HTR-8/SVneo (cell line): Measurements from ENCODE around the gene KANK4.

ENCODE experiments used
- DNase-seq: peaks from one replicate; pipeline ENCODE4 v3.0.0; 2011; ENCODE audit warnings: low spot score, mixed read lengths; ENCODE audit not compliant: insufficient read length
- FAIRE-seq: peaks from 2 replicates; lab custom pipeline; 2011; peaks lifted over from hg19 to GRCh38; lab: Jason Lieb, UNC

The KANK4 gene

DNA sequence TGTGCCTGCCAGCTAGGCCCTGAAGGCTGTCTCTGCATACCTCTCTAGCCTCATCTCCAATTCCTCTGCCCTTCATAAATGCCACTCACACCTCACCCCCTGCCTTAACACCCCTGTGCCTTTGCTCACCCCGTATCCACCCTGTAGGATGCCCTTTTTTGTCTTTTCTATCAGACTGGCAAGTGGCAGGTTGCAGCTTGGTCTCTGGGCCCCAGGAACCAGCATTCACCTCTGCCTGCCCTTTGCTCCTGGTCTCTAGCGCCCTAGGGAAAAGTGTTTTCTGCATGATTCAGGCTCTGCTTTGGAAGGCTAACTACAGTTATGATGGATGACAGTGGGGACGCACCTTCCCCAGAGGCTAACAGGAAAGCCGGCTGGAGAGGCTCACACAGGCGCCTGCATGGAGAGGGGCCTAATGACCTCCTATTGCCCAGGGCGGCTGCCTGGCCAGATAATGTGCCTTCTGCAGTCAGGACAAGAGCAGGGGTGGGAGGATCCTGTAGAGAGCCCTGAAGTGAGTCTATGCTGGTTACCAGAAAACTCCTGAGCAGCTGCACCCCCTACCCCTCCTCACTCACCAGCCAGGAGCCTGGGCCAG lies 11.2 kb downstream of the KANK4 start:
- DNase-seq (no peak), FAIRE-seq (no peak)

DNA sequence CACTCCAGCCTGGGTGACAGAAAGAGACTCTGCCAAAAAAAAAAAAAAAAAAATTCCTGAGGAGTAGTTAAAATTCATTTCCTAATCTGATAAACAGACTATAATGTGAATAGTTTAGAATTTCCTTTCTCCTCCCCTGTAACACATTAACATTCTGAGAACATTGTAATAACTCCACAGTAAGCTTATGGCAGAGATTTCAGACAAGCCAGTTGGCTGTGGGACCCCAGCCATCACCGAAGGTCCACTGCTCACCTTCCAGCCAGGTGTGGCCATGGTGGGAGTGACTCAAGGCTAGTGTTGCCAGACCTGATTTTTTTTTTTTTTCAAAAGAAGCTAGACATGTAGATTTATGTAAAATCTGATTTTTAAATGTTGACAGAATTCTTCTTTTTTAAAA lies 11.8 kb downstream of the KANK4 start:
- FAIRE-seq (no peak), DNase-seq (no peak)

DNA sequence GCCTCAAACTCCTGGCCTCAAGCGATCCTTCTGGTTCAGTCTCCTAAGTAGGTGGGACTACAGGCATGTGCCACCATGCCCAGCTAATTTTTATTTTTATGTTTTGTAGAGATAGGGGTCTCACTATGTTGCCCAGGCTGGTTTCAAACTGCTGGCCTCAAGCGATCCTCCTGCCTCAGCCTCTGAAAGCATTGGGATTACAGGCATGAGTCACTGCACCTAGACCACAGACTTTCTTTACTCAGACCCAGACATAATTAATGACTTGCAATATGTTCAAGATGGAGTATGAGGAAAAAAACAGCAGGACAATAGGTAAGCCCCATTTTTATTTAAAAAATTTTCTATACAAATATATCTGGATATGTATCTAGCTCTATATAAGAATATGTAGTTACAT lies 13.2 kb downstream of the KANK4 start:
- FAIRE-seq (no peak), DNase-seq (no peak)

DNA sequence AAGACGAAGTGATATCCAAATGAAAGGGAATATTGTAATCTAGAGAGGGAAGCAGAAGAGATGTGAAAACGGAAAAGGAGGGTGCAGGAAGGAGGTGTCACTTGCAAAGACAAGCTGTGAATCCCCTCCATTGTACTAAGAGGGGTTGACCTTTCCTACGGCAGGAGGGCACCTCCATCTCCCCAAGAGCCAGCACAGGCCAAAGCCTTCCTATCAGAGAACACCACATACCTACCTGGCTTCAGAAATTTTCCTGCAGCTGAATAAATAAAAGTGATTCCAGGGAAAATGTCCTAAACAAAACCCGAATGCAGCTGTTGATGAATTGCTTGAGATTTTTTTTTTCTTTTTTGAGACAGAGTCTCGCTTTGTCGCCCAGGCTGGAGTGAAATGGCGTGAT lies 14.3 kb downstream of the KANK4 start:
- DNase-seq = no peak
- no peak for FAIRE-seq

DNA sequence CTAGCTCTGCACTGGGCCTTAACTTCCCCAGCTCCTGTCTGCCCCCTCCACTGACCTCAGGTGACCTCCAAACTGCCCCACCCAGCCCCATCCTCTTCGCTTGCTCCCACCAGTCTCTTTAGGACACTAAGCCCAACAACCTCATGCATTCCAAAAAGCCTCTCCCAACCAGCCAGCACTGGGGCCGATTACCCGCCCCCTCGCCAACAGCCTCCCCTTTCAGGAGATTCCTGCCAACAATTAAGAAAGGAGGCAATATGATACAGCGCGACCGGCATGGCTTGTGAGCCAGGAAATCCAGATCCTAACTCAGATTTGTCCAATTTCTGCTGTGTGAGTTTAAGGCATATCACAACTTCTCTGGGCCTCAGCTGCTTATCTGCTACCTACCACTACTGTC lies 14.7 kb downstream of the KANK4 start:
- no peak for FAIRE-seq
- no peak for DNase-seq

DNA sequence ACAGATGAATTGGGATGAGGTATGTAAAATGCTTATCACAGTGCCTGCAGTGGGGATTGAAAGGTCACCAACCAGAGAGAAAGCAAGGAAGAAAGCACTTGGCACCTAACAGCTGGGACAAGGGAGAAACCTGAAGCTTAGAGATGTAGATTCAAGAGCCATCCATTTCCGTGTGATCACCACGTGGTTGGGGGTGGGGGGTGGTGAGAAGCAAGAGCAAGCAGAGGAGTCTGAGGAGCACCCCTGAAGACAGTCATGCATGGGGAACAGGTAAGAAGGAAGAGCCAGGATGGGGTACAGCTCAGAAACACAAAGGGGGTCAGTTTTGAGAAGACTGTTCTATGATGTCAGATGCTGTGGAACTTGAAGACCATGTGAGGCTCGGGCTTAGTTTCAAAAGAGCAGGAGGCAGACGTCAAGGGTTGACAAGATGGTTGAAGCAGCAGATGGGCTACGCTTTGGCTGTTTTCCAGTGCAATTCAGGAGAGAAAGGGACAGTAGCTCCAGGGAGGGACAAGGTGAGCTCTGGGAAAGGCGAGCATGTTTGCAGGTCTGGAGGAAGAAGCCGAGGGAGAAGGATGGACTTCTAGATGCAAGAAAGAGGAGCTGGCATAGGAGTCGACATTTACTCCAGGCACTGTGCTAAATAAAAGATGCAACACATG lies 17.4 kb downstream of the KANK4 start:
- FAIRE-seq (no peak), DNase-seq (no peak)

DNA sequence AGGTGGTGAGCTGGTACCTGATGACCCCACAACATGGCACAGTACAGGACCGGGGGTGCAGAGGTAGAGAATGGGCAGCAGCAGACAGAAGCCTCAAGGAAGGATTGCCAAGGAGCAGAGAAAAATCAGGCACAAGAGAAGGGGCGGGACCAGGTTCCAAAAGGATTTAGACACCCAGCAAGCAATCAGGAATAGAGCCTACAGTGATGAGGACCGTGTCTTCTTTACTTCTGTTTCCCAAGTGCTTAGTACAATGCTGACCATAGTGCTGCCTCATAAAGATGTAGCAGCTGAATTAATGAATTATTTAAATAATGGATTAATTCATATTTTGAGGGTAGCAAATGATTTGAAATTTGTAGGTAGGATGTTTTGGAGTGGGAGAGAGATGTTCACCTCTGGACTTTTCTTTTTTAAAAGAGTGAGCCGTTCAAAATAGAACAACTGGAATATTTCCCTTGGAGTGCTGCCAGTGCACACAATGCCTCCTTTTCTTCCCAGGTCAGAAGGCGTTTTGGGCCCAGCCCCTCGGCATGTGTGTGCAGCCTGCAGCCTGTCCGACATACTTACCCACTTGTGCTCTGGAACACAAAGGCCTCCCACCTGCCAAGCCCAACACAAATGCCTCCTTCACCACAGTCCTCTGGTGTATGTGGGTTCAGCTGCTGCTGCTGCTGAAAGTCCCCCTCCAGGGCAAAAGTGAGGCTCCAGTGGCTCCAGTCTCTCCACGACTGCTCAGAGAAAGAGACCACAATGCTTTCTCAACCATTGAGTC lies 19.6 kb downstream of the KANK4 start:
- FAIRE-seq (no peak), DNase-seq (no peak)

DNA sequence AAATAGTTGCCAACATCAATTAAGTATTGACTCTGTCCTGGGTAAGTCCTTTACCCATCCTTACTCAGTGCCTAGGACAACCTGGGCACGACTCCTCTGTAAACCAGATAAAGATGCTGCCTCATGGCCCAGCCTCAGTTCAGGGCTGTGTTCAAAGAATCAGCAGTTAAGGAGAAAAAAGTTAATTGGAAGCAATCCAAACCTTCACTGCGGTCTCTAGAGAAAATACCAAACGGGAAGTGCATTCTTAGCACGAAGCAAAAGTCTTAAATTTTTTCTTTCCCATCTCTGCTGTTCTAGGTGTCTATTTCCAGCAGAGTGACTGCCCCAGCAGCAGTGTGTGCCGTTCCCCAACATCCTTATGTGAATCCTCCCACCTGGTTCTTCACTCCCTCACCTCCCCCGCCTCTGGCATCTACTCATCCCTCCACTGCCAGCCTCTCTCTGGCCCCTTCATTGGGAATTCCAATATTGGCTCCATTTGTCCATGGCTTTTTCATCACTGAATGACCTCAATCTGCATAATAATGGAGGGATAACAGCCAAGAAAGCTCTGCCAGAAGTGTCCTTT lies 23.2 kb downstream of the KANK4 start:
- DNase-seq = no peak
- no peak for FAIRE-seq

DNA sequence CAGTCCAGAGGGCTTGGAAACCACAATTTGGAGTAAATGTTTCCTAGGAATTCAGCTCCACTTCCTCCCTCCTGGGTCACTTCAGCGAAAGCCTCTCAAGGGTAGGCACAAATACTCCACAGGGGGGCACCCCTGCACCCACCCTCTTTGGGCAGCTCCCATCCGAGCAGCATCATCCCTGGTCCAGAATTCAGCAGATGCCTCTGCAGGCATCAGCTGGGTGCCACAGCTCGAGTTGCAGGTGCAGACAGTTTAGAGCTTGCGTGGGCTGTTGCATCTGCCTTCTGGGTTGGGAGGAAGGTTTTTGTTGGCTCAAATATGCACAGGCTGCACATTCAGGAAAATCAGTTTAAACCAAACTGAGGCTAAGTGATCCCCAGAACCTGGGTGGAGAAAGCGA lies 25.0 kb downstream of the KANK4 start:
- FAIRE-seq (no peak), DNase-seq (peak; percentile 42)

DNA sequence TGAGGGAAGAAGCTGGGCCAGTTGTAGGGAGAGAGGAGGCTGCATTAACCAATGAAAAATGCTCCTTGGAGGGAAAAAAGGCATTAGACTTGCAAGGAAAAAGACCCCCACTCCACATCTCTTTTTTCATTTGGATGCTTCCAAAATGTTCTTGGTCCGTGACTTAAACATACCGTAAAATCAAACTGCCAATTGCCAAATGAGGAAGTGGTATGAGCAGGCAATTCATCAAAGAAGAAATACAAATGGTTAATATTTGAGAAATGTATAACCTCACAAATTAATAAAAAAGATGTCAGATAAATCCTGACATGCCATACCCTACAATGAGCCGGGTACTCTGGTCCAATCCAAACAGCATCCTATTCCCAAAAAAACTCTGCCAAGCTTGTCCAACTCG lies 30.6 kb downstream of the KANK4 start:
- no peak for DNase-seq
- no peak for FAIRE-seq

DNA sequence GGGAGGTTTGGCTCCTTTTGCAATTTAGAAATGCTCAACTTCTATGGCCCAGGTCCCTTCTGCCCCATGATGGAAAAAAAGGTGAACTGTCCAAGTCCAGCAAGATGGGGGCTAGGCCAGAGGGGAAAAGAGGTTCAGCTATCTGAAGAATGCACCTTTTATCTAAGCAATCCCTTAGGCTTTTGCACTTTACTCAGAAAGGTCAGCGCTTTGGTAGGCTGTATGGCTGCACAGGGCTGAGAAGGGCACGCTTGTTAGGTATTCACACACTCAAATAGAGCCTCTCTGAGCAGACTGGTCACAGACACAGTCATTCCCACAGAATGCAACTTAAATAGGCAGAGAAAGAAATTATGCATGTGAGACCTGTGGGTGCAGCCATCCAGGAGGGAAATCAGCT lies 31.0 kb downstream of the KANK4 start:
- FAIRE-seq = no peak
- no peak for DNase-seq

DNA sequence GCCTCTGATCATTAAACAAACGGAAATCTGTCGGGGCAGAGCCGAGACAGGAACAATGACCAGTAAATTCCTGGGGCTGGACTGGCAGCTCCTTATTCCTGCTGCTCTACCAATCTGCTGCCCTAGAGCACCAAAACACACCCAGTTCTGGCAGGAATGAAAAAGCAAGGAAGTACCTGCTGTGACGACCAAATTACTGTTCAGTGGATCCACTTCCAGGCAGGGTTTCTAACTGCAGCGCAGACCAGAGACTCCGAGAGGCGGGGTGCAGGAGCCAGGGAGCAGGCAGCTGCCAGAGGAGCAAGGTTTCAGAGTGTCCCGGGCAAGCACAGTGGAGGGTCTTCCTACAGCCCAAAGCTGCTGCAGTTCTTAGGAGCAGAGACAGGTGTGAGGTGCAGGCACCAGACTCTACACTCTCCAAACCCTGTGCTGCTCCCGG lies 32.4 kb downstream of the KANK4 start:
- FAIRE-seq = no peak
- no peak for DNase-seq

DNA sequence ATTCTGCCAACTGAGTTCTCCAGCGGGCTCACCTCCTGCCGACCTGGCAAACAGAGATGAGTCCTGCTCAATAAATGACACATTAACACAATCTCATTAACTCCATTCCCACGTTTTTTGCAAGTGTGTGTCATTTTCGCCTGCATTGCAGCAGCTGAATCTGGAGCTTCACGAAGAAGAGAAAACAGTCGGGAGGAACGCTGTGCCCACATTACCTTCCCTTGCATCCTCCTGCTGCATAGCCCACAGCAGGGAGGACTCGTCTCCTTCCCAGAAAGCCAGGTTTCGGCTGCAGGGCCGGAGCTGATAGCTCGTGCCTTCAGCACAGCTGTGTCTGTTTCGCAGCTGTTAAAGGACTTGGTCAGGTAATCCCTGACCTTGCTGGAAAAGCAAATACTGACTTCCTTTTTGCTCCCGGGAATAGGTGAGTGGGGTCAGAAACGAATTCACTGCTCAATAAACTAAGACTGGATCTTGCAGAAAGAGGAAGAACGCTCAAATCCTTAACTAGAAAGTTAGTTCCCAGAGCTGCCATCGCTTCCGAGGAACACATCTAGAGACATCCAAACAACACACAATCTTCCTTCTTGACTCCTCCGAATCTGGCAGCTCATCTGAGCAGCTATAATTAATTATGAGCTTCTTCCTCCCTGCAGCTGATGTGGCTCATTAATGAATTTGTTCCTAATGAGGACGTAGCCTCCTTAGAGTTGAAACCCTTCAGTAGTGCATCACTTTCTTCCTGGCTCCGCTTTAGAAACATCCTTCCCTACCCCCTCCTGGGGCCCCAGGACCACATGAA lies 33.0 kb downstream of the KANK4 start:
- DNase-seq (no peak), FAIRE-seq (no peak)

DNA sequence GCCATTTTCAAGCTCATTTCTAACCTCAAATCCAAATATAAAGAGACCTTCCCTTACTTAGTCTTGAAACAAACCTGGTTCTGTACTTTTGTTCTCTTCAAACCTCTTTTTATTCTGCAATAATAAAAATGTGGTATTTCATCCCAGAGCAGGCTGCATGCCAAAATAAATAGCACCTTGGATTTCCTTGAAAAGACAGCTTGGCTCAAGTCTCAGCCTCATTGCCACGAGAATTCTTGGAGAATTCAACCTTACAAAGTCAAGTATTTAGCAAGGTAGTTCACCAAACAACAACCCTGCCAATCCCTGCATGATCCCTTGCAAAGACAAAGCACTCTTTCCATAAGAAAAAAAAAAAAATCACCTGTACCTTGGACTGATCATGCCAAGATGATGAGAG lies 33.8 kb downstream of the KANK4 start:
- DNase-seq (no peak), FAIRE-seq (no peak)

DNA sequence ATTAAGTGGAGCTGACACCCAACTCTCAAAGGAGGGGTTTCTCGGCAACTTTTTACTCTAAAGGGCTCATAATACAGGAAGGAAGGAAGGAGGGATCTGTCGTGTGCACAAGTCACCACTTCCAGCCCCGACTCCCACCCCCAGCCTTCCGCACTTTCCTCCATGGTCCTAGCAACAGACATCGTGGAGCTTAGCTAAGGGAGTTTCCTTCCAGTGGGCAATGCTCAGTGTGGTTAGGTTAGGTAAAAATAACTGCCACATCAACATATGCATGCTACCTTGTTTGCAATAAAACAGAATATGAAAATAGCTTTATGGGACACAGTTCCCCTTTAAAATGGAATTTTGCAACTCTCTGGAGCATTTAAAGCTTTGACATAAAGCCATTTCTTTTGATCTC lies 35.2 kb downstream of the KANK4 start:
- DNase-seq (no peak), FAIRE-seq (no peak)

DNA sequence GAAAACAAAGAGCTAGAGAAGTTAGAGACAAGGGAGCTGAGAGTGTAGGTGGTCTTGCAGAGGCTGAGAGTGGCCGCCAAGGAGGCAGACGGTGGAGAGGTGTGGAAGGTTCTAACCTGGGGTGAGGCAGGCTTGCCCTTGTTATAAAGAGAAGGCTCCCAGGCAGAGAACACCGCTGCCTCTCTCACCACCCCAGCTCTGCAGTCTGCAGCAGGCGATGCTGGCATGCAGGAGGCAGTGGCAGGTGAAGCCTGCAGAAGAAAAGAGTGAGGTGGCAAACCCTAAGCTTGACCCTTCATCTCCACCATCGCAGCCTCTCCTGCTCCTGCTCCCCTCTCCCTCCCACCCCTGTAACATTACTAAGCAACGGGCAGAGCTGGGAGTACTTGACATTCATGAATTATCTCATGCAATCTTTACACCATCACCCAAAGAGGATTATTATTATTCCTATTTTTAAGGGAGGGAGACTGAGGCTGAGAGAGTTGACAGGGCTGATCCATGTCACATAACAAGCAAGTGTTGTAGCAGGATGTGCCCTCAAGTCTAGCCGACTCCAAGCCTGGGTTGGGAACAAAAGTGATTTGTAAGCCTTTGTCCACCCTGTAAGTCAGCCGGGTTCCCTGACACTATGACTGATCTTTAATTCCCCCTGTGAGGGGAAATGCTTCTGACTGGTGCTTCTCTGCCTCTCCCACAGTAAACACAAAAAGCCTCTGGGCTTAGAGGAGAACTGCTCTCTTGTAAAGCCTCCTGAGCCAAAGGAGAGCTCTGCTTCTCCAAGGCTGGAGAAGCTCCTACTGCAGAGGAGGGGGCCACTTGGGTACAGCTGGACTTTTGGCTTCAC lies 36.1 kb downstream of the KANK4 start:
- DNase-seq = no peak
- no peak for FAIRE-seq

DNA sequence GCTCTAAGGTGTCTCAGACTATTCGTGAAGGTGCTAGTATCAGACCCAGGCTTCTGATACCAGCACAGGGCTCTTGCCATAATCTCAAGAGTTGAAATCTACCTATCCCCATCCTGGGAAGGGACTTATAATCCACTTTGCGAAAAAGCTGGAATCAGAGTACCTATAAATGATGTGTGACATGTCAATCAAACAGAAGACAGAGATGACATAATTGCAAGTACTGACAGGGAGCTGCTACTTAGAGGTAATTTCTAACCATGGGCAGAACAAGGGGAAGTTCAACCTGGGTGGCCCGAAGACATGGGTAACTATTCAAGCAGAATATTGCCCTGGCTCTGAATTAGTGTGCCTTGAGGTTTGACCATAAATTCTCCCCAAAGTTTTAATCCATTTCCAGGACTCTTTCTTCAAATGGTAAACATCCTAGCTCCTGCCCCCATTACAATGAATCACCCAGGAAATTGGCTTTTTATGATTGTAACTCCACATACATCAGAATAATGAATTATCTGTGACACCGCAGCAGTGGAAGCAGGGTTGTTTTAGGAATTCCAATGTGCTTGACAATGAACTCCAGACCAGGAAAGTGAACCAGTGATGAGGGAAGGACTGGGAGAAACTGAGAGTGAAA lies 37.2 kb downstream of the KANK4 start:
- FAIRE-seq (no peak), DNase-seq (no peak)

DNA sequence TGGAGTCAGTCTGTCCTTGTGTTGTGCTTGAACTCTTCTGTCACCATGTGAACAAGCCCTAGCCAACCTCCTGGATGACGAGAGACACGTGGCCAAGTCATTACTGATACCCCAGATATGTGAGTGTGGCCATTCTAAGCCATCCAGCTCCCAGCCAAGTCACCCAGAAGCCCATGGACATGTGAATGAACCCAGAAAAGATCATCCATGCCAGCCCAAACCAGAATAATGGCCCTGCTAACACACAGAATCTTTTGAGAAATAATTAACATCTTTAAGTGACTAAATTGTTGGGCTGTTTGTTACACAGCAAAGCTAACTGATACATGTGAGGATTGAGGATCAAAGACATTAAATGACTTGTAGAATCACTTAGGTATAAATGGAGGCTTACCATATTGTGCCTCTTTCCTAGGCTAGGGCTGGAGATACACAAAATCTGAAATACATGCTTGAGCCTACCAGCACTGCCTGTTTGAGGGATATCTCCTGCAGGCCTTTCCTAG lies 38.2 kb downstream of the KANK4 start:
- FAIRE-seq (no peak), DNase-seq (no peak)

DNA sequence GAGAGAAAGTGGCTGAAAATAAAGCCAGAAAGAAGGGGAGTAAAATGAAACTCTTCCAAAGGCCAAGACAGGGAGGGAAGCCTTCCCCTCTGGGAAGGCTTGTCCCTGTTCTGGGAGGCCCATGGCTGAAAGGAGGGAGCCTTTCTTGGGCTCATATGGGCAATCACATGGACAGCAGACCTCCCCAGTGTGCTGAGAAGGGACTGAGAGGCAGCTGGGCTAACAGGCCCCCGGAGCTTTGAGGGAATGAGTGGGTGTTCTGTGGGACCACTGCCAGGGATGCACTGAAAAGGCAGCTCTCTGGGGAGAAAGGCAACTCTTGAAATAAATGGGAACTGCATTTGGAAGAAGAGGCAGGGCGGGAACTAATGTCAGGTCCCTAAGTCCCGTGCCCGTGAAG lies 39.1 kb downstream of the KANK4 start:
- no peak for FAIRE-seq
- no peak for DNase-seq
